Right lobe of liver (tissue), 6 donors: ENCODE results near the gene FBRSL1. TPM values are rescaled to one million over a fixed set of nuclear protein-coding genes. Genes with fewer than 3 reads are reported as not detected.
A peak's percentile ranks its signal among the peaks of the same experiment; 100 is the strongest.

ENCODE experiments used
- ATAC-seq, 4 donors: fragments of 200-7000 bp; cut with Tn5 transposase; one replicate each; pipeline ENCODE4 v1.9.1; 2020; ENCODE audit warnings: mild to moderate bottlenecking in 4 of 4, moderate library complexity in 4 of 4
- DNase-seq, 3 donors: peaks; one replicate each; pipeline ENCODE4 v3.0.0-alpha.2; 2020
- H3K27ac ChIP-seq, 3 donors: fragments of 200-600 bp; one replicate each; pipeline ENCODE4 v1.8.0; 2022
- H3K27me3 ChIP-seq, 2 donors: fragments of 200-600 bp; one replicate each; pipeline ENCODE4 v1.8.0; 2022
- H3K36me3 ChIP-seq, 4 donors: fragments of 200-600 bp; sonication (generic) in 1 of 4; one replicate each; pipeline versions ENCODE4 v1.5.1 to v1.8.0; 2017 to 2022; ENCODE audit warnings: control low read depth in 1 of 4
- H3K4me1 ChIP-seq, 4 donors: fragments of 200-600 bp; sonication (generic) in 1 of 4; one replicate each; pipeline versions ENCODE4 v1.5.1 to v1.8.0; 2017 to 2022; ENCODE audit warnings: control low read depth in 1 of 4
- H3K4me3 ChIP-seq, 3 donors: fragments of 200-600 bp; one replicate each; pipeline ENCODE4 v1.8.0; 2022
- H3K9me3 ChIP-seq, 4 donors: fragments of 200-600 bp; sonication (generic) in 1 of 4; one replicate each; pipeline versions ENCODE4 v1.5.1 to v1.8.0; 2017 to 2022; ENCODE audit warnings: control low read depth in 1 of 4
- CTCF ChIP-seq, 4 donors: fragments of 200-600 bp in 3 of 4; fragments of 450-650 bp in 1 of 4; IDR thresholded peaks; one replicate each; pipeline versions ENCODE4 v1.5.1 to v1.8.0; 2016 to 2022; ENCODE audit warnings: antibody characterized with exemption in 4 of 4, mild to moderate bottlenecking in 2 of 4
- POLR2A ChIP-seq: fragments of 450-650 bp; IDR thresholded peaks from one replicate; pipeline ENCODE4 v1.6.1; 2017; ENCODE audit warnings: antibody characterized with exemption, mild to moderate bottlenecking
- WGBS: methylation state at CpG from one replicate; pipeline ENCODE4 v1.1.6; 2018; ENCODE audit warnings: low coverage, low lambda C conversion rate; ENCODE audit not compliant: insufficient coverage; ENCODE audit errors: missing lambda C conversion rate; 5-methylcytosine and 5-hydroxymethylcytosine counted together
- intact Hi-C, 2 donors: fragments of 100-400 bp; cut with DNase I; formaldehyde crosslinking; loops; one replicate each; pipeline versions ENCODE4 v1.11.2 to v1.14.1; 2022
- total RNA-seq, 6 experiments: library from RNA; depleted of rRNA in 2 of 6; stranded (reverse); fragments of >200 nt in 2 of 6; fragmentation: NEBNext Ultra II Directional in 3 of 6; extraction: Animal tissue kit (Norgen Biotek cat#: 25700) in 3 of 6; gene quantifications; one replicate each; pipeline versions ENCODE4 v1.1.0 to v1.2.4, GENCODE V29; 2016 to 2023
- donor health status: DM: no; HTN: yes; CAD: no.
- donor health status: DM: no; HTN: no; CAD: no.
- donor health status: DM: no; HTN: no; CAD: no.
- donor health status: DM: no; HTN: yes; CAD: no.
- donor health status: DM: no; HTN: yes; CAD: no.

The FBRSL1 gene
- total RNA-seq, 6 experiments from 2014 or later = 16.2 to 27.6 (median 23.3) TPM

- no peaks in the 10 kb centered on the region for H3K9me3 ChIP-seq
- intact Hi-C loops = no loop called here
- H3K4me1 ChIP-seq = peaks cover 0 to 37% (median 18%) of the 10 kb centered on the region in 4 donors
- 60% methylated on average over 7 of the region's 17 CpGs for WGBS
- H3K27ac ChIP-seq = no peak overlapping the region
- DNase-seq = peak in 2 of 3 donors; percentile 79 to 80
- peak; percentile 31 to 76 (median 62) for ATAC-seq
- H3K4me3 ChIP-seq = no peak overlapping the region
- no peaks in the 10 kb centered on the region for H3K27me3 ChIP-seq
- TF ChIP-seq CTCF (IDR thresholded peaks at IDR 0.05) (no peak), POLR2A (no peak)
- H3K36me3 ChIP-seq = no peaks in the 10 kb centered on the region
Observed at GRCh38 chr12:132514216-132514820, 24.4 kb downstream of the FBRSL1 start.

GRCh38 chr12:132514838-132515237 lies 24.9 kb downstream of the FBRSL1 start:
- intact Hi-C loops = no loop called here
- Histone ChIP-seq H3K27me3 (no peaks in the 10 kb centered on the region), H3K4me1 (peaks cover 0 to 37% (median 18%) of the 10 kb centered on the region in 4 donors), H3K4me3 (no peak overlapping the region), H3K9me3 (no peaks in the 10 kb centered on the region), H3K27ac (no peak overlapping the region), H3K36me3 (no peaks in the 10 kb centered on the region)
- 76% methylated on average over 4 of the region's 5 CpGs for WGBS
- TF ChIP-seq CTCF (IDR thresholded peaks at IDR 0.05) (no peak), POLR2A (no peak)
- ATAC-seq (no peak), DNase-seq (no peak)

GRCh38 chr12:132516095-132517012 lies 26.4 kb downstream of the FBRSL1 start:
- H3K27ac ChIP-seq = peak overlapping the region in 2 of 3 donors; percentile 85 to 89
- no peaks in the 10 kb centered on the region for H3K27me3 ChIP-seq
- ATAC-seq = no peak
- 83% methylated on average over 13 of the region's 18 CpGs for WGBS
- intact Hi-C loops = no loop called here
- no peak overlapping the region for H3K4me3 ChIP-seq
- no peak for TF ChIP-seq CTCF (IDR thresholded peaks at IDR 0.05)
- no peak for TF ChIP-seq POLR2A
- DNase-seq = no peak
- peaks cover 0 to 37% (median 18%) of the 10 kb centered on the region in 4 donors for H3K4me1 ChIP-seq
- H3K9me3 ChIP-seq = no peaks in the 10 kb centered on the region
- H3K36me3 ChIP-seq = no peaks in the 10 kb centered on the region

- Histone ChIP-seq H3K9me3 (no peaks in the 10 kb centered on the region), H3K4me1 (peaks cover 0 to 37% (median 18%) of the 10 kb centered on the region in 4 donors), H3K4me3 (peak overlapping the region in 2 of 3 donors; percentile 13 to 16), H3K27ac (peak overlapping the region in 2 of 3 donors; percentile 85 to 89), H3K27me3 (no peaks in the 10 kb centered on the region), H3K36me3 (no peaks in the 10 kb centered on the region)
- TF ChIP-seq CTCF (IDR thresholded peaks at IDR 0.05) (no peak), POLR2A (no peak)
- peak; percentile 79 to 85 (median 84) for ATAC-seq
- WGBS = 23% methylated on average over 15 of the region's 19 CpGs
- intact Hi-C loops = no loop called here
- DNase-seq = peak in 1 of 3 donors; percentile 79
Observed at GRCh38 chr12:132517013-132517739, 27.2 kb downstream of the FBRSL1 start.
